Activated naive CD4-positive, alpha-beta T cell (primary cell): ENCODE results near the gene FGF12.

ENCODE experiments used
- DNase-seq, 4 experiments: peaks; one replicate each; lab custom pipeline; 2025; lab: John Stamatoyannopoulos, UW

The FGF12 gene

DNA sequence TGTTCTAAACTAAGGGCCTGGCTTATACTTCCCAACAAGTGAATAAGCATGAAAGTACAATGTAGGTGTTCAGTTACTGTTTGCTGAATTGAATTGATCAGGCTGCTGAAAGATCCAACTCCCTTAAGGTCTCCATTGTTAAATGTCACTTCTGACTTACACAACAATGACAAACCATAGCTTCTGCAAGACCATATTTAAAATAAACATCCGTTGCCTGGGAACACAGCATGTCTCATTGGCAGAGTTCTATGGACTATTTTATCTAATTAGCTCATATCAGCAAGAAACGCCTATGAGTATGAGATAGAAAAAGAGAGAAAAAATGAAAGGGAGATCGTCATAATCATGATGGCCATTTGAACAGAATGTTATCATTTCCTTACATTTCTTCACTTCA, 605.4 kb downstream of the FGF12 start:
- no peak for DNase-seq

- DNase-seq, result no peak
Observed at GRCh38 chr3:192108820-192109219, 618.5 kb downstream of the FGF12 start.

DNA sequence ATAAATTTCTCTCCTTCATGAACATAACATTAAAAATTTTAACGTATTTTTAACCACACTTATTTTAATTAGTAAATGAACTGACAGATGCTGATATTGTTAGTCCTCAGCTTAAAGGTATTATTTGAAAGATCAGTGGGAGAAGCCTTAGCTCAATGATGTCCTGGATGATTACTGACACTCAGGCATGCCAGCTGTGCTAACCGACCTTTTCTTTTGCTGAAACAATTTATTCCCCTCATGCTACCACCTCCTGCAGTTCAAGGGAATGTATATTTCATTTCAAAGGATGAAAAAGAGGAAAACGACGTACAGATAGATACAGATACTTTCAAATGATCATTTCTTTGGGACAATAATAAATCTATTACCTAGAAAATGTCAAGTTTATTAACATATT, 620.8 kb downstream of the FGF12 start:
- DNase-seq, result no peak

- DNase-seq, result no peak
Observed at GRCh38 chr3:192092388-192093005, 634.8 kb downstream of the FGF12 start.

DNA sequence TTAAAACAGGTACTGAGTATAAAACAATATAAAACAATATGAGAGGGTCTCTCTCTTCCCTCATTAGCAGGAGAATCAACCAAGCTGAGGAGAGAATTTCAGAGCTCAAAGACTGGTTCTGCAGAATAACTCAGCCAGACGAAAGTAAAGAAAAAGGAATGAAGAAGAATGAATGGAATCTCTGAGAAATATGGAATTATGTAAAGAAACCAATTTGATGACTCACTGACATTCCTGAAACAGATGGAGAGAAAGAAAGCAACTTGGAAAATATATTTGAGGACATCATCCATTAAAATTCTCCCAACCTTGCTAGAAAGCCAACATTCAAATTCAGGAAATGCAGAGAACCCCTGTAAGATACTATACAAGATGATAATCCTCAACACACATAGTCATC, 635.5 kb downstream of the FGF12 start:
- DNase-seq, result no peak

GRCh38 chr3:192090586-192090985, 636.8 kb downstream of the FGF12 start:
- no peak for DNase-seq
